Endothelial cell of umbilical vein (primary cell): Measurements from ENCODE around the gene VSIG10L2. TPM values are rescaled to one million over a fixed set of nuclear protein-coding genes. Genes with fewer than 3 reads are reported as not detected.

Experiments
- BruUV-seq: library from RNA; stranded (reverse); fragments of 400-500 nt; replicated peaks from 2 replicates; lab custom pipeline; 2021; lab: Mats Ljungman, UMichigan
- CTCF ChIA-PET: fragments of 300-600, 350-600 bp; sonication (Branson Sonifier 250); formaldehyde crosslinking; loops from one replicate; lab custom pipeline; 2021; ENCODE audit warnings: antibody characterized with exemption, inconsistent platforms; lab: Charles Lee
- POLR2A ChIA-PET: fragments of 300-600, 350-600 bp; sonication (Branson Sonifier 250); formaldehyde crosslinking; loops from one replicate; lab custom pipeline; 2021; ENCODE audit warnings: antibody characterized with exemption, inconsistent platforms; lab: Charles Lee
- DNase-seq: peaks from one replicate; pipeline ENCODE4 v3.0.0-alpha.2; 2011; ENCODE audit warnings: low read depth, low spot score
- FAIRE-seq: peaks from 2 replicates; lab custom pipeline; 2011; peaks lifted over from hg19 to GRCh38; lab: Jason Lieb, UNC
- H2AFZ ChIP-seq: 2 replicates; pipeline ENCODE4 v1.6.0; 2012; ENCODE audit warnings: low read depth, low read length, control low read depth, inconsistent platforms
- H3K27ac ChIP-seq: 2 replicates; pipeline ENCODE4 v1.5.1; 2011; ENCODE audit warnings: low read depth, mild to moderate bottlenecking, control low read depth, low read length, moderate library complexity; ENCODE audit not compliant: insufficient read depth
- H3K27me3 ChIP-seq, 2 experiments: 2 replicates each; pipeline versions ENCODE4 v1.6.0 to v1.6.1; 2011; ENCODE audit warnings: low read length in 2 of 2, mixed read lengths in 1 of 2; ENCODE audit not compliant: control insufficient read depth in 2 of 2, insufficient read depth in 2 of 2
- H3K36me3 ChIP-seq, 2 experiments: 2 replicates in 1 of 2; 3 replicates in 1 of 2; pipeline ENCODE4 v1.5.1; 2011; ENCODE audit warnings: low read length in 2 of 2, mild to moderate bottlenecking in 1 of 2, moderate library complexity in 1 of 2; ENCODE audit not compliant: control insufficient read depth in 2 of 2, insufficient read depth in 2 of 2; ENCODE audit errors: extremely low read depth in 1 of 2
- H3K4me1 ChIP-seq: 3 replicates; pipeline ENCODE4 v1.5.1; 2011; ENCODE audit warnings: mild to moderate bottlenecking, low read length; ENCODE audit not compliant: control insufficient read depth, insufficient read depth; ENCODE audit errors: extremely low read depth
- H3K4me2 ChIP-seq: 2 replicates; pipeline ENCODE4 v1.6.1; 2011; ENCODE audit warnings: low read length, control low read depth, mixed read lengths; ENCODE audit not compliant: insufficient read depth
- H3K4me3 ChIP-seq, 3 experiments: fragments of 200-600 bp in 1 of 3; sonication (generic), shearing (Covaris generic) in 1 of 3; replicated peaks in 1 of 3; 2 replicates each; pipeline ENCODE4 v1.5.1; 2011 to 2016; ENCODE audit warnings: control low read depth in 3 of 3, low read length in 3 of 3, mild to moderate bottlenecking in 2 of 3, inconsistent platforms in 1 of 3, low read depth in 1 of 3, moderate library complexity in 1 of 3; ENCODE audit not compliant: insufficient read depth in 1 of 3
- H3K79me2 ChIP-seq: 2 replicates; pipeline ENCODE4 v1.6.0; 2012; ENCODE audit warnings: low read length, inconsistent platforms; ENCODE audit not compliant: control insufficient read depth, insufficient read depth
- H3K9ac ChIP-seq: replicated peaks from 2 replicates; pipeline ENCODE3; 2011; ENCODE audit warnings: low read length, control low read depth; ENCODE audit not compliant: insufficient read depth; ENCODE audit errors: extremely low read depth
- H3K9me1 ChIP-seq: replicated peaks from 3 replicates; pipeline ENCODE4 v1.6.0; 2011; ENCODE audit warnings: mild to moderate bottlenecking, low read length; ENCODE audit not compliant: control insufficient read depth, insufficient read depth; ENCODE audit errors: extremely low read depth
- H3K9me3 ChIP-seq: replicated peaks from 2 replicates; pipeline ENCODE4 v1.5.1; 2012; ENCODE audit warnings: low read length, inconsistent platforms; ENCODE audit not compliant: control insufficient read depth, insufficient read depth
- H4K20me1 ChIP-seq: replicated peaks from 2 replicates; pipeline ENCODE3; 2011; ENCODE audit warnings: mild to moderate bottlenecking, low read length; ENCODE audit not compliant: control insufficient read depth, insufficient read depth; ENCODE audit errors: extremely low read depth
- CTCF ChIP-seq, 2 donors: IDR thresholded peaks; 1 replicate in 1 of 2; 2 replicates in 1 of 2; pipeline ENCODE4 v1.5.1; 2011; ENCODE audit warnings: low read length in 2 of 2, mild to moderate bottlenecking in 2 of 2, moderate library complexity in 2 of 2, control low read depth in 1 of 2, inconsistent platforms in 1 of 2, low read depth in 1 of 2; ENCODE audit not compliant: insufficient read depth in 1 of 2; ENCODE audit errors: extremely low read depth in 1 of 2
- EZH2 ChIP-seq: IDR thresholded peaks from 2 replicates; pipeline ENCODE4 v1.6.1; 2012; ENCODE audit warnings: borderline replicate concordance, low read depth, mild to moderate bottlenecking, moderate library complexity, low read length, inconsistent platforms; ENCODE audit not compliant: severe bottlenecking
- FOS ChIP-seq: IDR thresholded peaks from 2 replicates; pipeline ENCODE4 v1.6.1; 2011; ENCODE audit warnings: mild to moderate bottlenecking, low read length, moderate library complexity, borderline replicate concordance; ENCODE audit not compliant: insufficient read depth
- GATA2 ChIP-seq: IDR thresholded peaks from 2 replicates; pipeline ENCODE4 v1.7.0; 2011; ENCODE audit warnings: low read depth, mild to moderate bottlenecking, moderate library complexity, mixed read lengths, low read length; ENCODE audit not compliant: insufficient read length, insufficient read depth
- JUN ChIP-seq: IDR thresholded peaks from 2 replicates; pipeline ENCODE4 v1.6.1; 2011; ENCODE audit warnings: borderline replicate concordance, low read depth; ENCODE audit not compliant: insufficient read length, insufficient read depth
- MYC ChIP-seq: IDR thresholded peaks from one replicate; pipeline ENCODE4 v1.6.1; 2011; ENCODE audit warnings: mild to moderate bottlenecking, low read depth, low read length
- POLR2A ChIP-seq: IDR thresholded peaks from 2 replicates; pipeline ENCODE4 v1.6.1; 2012; ENCODE audit warnings: low read depth, mild to moderate bottlenecking, control low read depth, low read length
- POLR2AphosphoS5 ChIP-seq: IDR thresholded peaks from 2 replicates; pipeline ENCODE4 v1.6.1; 2012; ENCODE audit warnings: low read depth, mild to moderate bottlenecking, control low read depth, low read length, moderate library complexity; ENCODE audit not compliant: insufficient read depth
- dilution Hi-C: fragments of 300-500 bp; cut with MboI; formaldehyde crosslinking; loops from one replicate; pipeline ENCODE4 v1.15.0; 2019; ENCODE audit warnings: low sequenced_read_pairs; ENCODE audit not compliant: extremely low pct_ligation_motif_present
- intact Hi-C: fragments of 100-400 bp; cut with micrococcal nuclease; formaldehyde crosslinking; loops from one replicate; pipeline ENCODE4 v1.10.0; 2022
- polyA plus RNA-seq, 4 experiments: library from polyadenylated mRNA; depleted of rRNA in 3 of 4; stranded (reverse) in 3 of 4; unstranded in 1 of 4; fragments of >200 nt; gene quantifications; 2 replicates each; pipeline versions ENCODE4 v1.2.1 to v1.2.3, GENCODE V29; 2011 to 2012; ENCODE audit warnings: missing spikeins in 1 of 4
- total RNA-seq: library from RNA; stranded (reverse); gene quantifications from 2 replicates; pipeline ENCODE4 v1.2.3, GENCODE V29; 2021
- TF ChIP-seq, protein P1 (sequence below): IDR thresholded peaks from 2 replicates; pipeline ENCODE4 v1.6.1; 2011; ENCODE audit not compliant: insufficient read depth, insufficient read length

Gene VSIG10L2
- total and polyA plus RNA-seq, 2 donors (not counting 3 experiments of a cell fraction or from before 2014, with no cell fraction given) = not detected

GRCh38 chr11:125978778-125979407, 33.0 kb downstream of the VSIG10L2 start:
- Histone ChIP-seq H3K79me2 (no peaks in the 10 kb centered on the region), H3K4me2 (no peak overlapping the region), H3K4me1 (no peaks in the 10 kb centered on the region), H3K27me3 (no peaks in the 10 kb centered on the region), H2AFZ (no peak overlapping the region), H4K20me1 (no peaks in the 10 kb centered on the region), H3K4me3 (no peak overlapping the region), H3K9ac (no peak overlapping the region), H3K9me1 (no peaks in the 10 kb centered on the region), H3K9me3 (no peaks in the 10 kb centered on the region), H3K27ac (no peak overlapping the region), H3K36me3 (no peaks in the 10 kb centered on the region)
- TF ChIP-seq EZH2 (no peak), POLR2AphosphoS5 (no peak), MYC (no peak), JUN (no peak), GATA2 (no peak), FOS (no peak), POLR2A (no peak), CTCF (IDR thresholded peaks at IDR 0.05; ENCODE audit: extremely low read depth in 1 of 2, insufficient read depth in 1 of 2, low read depth in 1 of 2, low read length in 2 of 2) (no peak)
- TF ChIP-seq, protein P1, sequence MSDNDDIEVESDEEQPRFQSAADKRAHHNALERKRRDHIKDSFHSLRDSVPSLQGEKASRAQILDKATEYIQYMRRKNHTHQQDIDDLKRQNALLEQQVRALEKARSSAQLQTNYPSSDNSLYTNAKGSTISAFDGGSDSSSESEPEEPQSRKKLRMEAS = no peak
- dilution Hi-C loops = no loop called here
- ChIA-PET CTCF (no interaction called here), POLR2A (no interaction called here)
- FAIRE-seq (no peak), DNase-seq (no peak)
- no TSS peak for BruUV-seq
- intact Hi-C loops = no loop called here
